ENCODE data around the gene GRHL3.

Gene GRHL3

GRCh38 chr1:24374891-24375786 is 56.0 kb downstream of the GRHL3 start:
- DNase-seq = no peak

- no peak for DNase-seq
Observed at GRCh38 chr1:24379733-24380315, 60.7 kb downstream of the GRHL3 start.

GRCh38 chr1:24380508-24380907 is 61.4 kb downstream of the GRHL3 start:
- DNase-seq = no peak

- no peak for DNase-seq
Observed at GRCh38 chr1:24381256-24381655, 62.1 kb downstream of the GRHL3 start.

DNA sequence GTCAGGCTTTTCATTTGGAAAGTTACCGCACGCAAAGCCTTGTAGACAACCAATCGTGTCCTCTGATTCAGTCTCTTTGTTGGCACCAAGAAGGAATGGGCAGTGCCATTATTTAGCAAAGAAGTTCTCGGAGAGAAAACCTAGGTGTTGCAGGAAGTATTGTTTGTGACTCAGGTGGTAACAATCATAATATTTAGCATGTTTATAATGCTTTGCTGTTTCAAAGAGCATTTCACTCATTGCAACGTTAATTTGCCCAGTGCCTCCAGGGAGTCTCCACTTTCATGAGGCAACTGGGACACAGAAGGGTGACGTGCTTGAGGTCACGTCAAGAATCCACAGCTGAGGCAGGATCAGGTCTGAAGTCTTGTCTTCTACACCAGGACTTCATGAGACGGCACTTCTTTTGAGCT is 63.0 kb downstream of the GRHL3 start:
- DNase-seq = no peak

- no peak for DNase-seq
Observed at GRCh38 chr1:24383381-24383940, 64.3 kb downstream of the GRHL3 start.

GRCh38 chr1:24384251-24385090 is 65.3 kb downstream of the GRHL3 start:
- no peak for DNase-seq

- DNase-seq = no peak
Observed at GRCh38 chr1:24385160-24385940, 66.2 kb downstream of the GRHL3 start.

DNA sequence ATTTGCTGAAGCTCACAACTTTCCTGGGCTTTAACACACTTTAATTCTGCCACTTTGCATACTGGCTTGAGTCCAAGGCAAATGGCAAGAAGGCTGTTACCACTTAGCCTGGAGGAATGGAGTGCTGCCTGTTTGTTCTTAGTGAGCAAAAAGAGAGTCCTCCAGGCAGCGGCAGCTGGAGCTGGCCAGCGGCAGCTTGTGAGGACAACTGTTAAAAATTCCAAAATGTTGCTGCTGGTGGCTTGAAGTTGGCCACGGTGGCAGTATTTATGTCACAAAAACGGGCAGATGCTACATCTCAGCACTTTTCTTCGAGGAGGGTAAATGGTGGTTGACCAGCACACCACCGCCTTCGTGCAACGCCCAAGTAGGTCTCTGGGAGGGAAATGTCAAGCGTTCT is 67.1 kb downstream of the GRHL3 start:
- no peak for DNase-seq

DNA sequence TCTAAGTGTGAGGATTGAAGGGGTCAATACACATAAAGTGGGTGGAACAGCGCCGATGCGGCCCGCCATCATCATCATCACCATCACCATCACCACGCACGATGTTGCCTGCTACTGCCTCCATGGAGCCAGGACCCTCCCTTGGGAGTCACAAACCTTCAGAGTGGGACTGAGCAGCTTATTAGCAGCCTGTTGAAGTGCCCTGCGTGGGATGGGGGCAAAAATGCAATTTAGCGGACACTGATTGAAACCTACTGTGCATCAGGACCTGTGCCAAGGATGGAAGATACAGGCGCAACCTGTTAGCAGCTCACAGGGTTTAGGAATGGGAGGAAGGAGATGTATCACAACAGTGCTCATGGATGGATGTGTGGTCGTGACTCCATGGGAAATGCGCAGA is 67.8 kb downstream of the GRHL3 start:
- DNase-seq = no peak

- DNase-seq = no peak
Observed at GRCh38 chr1:24387636-24388175, 68.5 kb downstream of the GRHL3 start.

DNA sequence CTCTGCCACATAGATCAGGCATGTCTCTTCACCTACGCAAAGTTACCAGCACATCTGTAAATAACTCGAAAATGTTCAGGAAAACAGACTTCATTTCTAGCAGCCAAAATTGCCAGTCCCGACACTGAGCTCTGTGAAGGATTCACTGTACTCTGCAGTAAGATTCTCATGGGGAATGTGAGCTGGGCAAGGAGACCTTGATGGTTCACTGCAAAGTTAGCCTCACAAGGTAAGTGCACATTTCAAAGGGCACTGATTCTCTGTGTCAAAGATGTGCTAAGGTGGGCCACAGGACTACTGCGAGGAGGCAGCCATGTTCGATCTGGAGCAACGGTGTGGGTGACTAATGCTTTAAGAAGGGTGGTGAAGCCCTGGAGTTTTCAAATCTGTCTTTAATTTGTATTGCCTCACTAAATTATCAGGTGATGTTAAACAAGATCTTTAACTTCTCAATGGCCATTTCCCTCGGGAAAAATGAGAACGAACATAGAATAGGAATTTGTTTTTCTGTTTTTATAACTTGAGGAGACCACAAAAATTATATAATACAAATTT is 69.3 kb downstream of the GRHL3 start:
- no peak for DNase-seq

DNA sequence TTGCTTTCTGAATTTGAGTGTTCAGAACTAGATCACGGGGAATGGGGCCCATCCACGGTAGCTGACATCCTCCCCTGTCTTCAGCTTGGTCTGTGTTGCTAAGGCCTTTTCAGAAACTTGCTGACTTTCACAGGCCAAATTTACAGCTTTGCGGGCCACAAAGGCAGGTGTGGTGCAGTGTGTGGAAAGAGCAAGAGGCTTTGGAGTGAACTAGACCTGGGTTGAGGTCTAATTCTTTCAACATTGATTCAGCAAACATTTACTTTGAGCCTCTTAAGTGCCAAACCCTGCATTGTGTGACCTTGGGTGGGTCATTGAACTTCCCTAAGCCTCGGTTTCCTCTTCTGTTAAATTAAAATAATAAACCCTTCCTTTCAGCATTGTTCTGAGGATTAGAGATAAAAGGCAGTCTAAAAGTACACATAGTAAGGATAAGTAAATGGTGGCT is 70.1 kb downstream of the GRHL3 start:
- DNase-seq = no peak

DNA sequence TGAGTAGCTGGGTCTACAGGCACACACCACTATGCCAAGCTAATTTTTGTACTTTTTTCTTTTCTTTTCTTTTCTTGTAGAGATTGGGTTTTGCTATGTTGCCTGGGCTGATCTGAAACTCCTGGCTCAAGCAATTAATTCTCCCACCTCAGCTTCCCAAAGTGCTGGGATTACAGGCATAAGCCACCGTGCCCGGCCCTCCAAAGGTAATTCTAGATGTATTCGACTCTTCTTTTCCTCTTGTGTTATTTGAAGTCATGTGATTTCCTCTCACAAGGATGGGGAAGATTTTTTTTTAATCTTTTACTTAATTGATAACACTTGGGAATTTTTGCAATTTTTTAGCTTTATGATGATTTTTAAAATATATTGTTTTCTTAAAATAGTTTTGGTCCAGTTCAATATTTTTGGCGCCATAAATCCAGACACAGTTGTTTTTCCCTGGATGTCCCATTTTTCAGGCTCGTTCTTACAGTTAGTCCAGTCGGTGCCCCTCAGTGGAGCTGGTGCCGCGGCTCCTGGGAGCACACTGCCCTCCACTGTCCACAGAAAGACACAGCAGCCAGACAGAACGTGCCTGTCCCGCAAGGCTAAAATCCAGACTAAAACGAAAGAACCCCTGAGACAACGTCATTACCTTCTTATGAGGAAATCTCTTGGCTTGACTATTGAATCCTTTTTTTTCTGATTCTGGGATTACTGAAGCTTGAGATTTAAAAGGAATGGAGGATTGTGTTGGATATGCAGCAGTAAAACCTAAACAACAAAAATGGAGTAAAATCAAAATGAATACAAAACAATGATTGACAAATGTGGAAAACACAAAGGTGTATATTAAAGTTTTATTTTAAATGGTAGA is 72.0 kb downstream of the GRHL3 start:
- DNase-seq = peak; percentile 69 to 71

GRCh38 chr1:24391882-24392603 is 72.9 kb downstream of the GRHL3 start:
- DNase-seq = peak; percentile 41 to 63

DNA sequence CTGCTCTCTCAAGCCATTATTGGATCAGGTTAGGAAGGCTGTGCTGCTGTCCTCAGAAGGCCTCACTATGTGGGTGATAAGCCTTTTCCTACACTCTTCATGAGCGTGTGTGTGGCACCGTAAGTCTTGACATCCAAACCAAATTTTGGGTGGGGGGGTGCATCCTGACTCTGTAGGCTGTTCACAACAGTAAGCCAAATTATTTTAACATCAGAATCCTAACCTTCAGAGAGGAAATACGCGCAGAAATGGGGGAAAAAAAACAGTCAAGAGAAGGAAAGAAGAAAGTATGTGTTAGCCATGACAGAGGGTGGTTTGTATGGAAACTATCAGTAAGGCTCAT is 73.4 kb downstream of the GRHL3 start:
- no peak for DNase-seq

DNA sequence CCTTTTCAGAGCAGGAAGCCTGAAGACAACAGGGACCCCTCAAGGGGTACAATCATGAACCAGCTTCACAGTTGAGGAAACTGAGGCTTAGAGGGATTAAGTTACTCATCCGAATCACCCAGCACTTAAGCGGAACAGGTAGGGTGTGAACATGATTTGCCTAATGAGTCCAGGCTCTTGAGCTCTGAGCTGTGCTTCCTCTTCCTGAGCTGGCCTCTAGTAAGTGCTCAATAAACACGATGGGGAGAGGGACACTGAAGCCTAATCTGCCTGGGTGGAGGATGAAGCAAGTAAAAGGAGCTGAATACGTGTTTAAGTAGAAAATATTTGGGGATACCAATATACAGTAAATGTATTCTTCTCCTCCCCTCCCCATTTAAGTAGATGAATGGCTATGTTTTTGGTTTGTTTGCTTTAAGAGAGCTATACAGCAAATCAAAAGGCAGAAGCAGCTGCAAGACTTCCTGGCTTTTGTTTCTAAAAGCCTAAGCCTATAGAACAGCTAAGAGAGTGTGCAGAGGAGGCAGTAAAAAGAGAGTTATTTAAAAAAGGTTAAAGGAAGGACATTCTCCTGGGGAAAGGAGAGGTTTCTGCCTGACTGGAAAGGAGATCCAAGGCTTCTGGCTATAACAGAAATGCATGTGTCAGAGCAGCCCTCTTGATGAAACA is 74.0 kb downstream of the GRHL3 start:
- no peak for DNase-seq

DNA sequence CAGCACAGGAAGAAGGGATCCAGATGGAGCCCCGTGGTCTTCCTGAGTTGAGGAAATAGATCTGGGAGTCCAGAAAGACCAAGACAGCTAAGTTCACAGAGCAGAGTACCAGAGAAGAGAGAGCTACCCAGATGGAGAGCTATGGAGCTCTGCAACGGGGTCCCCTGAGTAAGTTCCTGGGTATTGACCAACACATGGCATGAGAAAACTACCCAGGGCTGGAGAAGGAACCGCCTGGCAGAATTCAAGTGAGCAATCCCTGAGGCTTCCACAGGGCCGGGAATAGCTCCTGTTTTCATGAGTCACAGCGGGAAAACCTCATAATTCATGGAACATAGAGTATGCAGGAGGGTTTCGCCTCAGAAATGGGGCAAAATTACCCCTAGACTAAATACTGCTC is 74.7 kb downstream of the GRHL3 start:
- DNase-seq = no peak

- DNase-seq = no peak
Observed at GRCh38 chr1:24400065-24400464, 80.9 kb downstream of the GRHL3 start.

Measured in hippocampal formation (tissue), 2 donors.